Activated CD4-positive, alpha-beta T cell treated with anti-CD3 and anti-CD28 coated beads for 24 hours (primary cell): ENCODE results near the gene FNDC3B.

Source experiments
- DNase-seq, 2 donors: peaks; one replicate each; pipeline ENCODE4 v3.0.0-alpha.2; 2020; ENCODE audit warnings: low read depth in 2 of 2

FNDC3B gene

GRCh38 chr3:172054115-172054764, 14.9 kb downstream of the FNDC3B start:
- DNase-seq: no peak

- DNase-seq: no peak
Measured at GRCh38 chr3:172056416-172056815, 17.0 kb downstream of the FNDC3B start.

DNA sequence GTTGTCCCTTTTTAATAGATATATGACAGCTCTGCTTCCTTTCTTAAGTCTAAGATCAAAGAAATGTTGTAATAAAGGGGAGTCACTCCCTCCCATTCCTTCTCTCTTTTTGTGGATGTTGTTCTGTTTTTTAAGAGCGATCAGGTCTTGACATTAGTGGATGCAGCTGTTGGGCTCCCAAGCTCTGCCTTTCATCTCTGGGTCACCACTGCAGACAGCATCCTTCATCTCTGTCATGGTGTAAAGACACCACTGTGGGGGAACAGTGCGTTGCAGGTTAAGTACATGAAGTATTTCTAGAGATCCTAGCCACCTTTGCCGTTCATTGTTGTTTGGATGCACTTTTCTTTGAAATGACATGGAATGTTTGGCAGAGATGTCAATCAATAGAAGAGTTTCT, 17.7 kb downstream of the FNDC3B start:
- no peak for DNase-seq

- no peak for DNase-seq
Measured at GRCh38 chr3:172057624-172058327, 18.4 kb downstream of the FNDC3B start.

DNA sequence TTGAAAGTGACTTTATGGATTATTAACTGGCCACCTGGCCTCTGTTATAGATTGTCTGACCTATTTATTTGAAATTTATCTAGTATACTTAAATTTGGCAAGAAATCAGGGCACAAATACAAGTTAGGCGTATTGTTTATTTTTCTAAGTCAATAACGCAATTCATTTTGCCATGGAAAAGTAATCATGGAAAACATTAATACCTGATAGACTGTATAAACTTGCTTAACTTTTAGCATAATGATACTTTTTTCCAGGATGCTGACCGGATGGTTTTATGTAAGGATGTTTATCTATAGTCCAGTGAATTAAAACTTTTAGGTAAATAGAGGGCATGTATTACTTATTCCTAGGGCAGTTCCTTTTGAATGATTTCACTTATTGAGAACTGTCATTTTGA, 20.2 kb downstream of the FNDC3B start:
- no peak for DNase-seq

DNA sequence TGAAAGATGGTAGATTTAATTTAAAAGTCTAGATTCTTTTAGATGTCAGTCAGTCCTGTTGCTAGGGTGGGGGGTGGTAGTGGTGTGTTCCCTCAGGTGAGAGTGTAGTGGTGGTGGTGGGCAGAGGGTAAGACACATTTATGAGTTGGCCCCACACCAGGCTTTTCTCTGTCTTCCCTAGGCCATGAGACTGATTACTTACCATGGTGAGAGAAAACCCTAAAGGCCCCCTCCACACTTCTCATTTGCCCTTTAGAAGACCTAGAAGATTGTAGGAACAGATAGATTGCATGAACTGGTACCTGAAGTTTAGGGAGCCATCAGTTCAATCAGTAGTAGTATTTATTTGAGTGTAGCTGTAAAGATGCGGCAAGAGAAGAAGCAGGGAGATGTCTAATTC, 20.9 kb downstream of the FNDC3B start:
- DNase-seq: no peak

DNA sequence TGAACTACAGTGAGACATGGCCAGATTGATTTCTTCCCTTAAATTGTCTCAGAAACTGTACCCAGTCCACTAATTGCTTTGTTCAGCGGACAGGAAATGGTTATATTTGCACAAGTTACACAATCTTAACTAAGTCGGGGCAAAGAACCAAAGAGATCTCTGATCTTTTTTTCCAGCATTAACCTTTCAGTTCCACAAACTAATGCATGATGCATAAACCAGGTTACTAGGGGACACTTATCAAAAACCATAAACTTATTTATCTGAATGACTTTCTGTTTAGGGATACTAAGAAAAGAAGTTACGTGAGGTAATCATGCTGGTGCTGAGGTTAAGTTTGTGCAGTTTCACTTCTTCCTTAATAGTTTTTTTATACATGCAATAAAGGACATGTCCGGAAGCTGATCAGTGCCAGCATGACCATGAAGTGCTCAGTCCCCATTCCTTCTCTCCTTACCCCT, 22.4 kb downstream of the FNDC3B start:
- no peak for DNase-seq

- no peak for DNase-seq
Measured at GRCh38 chr3:172062761-172063160, 23.4 kb downstream of the FNDC3B start.

- no peak for DNase-seq
Measured at GRCh38 chr3:172063456-172064432, 24.4 kb downstream of the FNDC3B start.

DNA sequence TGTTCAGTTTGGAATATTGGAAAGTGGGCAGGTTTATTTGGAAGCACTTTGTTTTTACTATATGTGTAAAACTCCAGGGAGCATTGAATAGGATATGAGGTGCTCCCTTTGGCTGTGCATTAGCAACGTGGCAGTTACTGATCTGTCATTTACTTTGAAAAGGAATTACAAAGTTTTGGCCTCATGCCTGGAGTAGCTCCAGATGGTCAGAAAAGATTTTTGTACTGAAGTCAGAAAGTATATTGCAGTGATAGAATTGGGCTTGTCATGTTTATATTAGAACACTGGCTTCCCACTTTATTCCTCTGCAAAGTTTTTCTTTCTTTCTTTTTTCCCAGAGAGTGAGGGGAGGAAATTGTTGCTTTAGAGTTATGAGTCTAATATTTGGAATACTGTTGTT, 26.1 kb downstream of the FNDC3B start:
- DNase-seq: no peak

DNA sequence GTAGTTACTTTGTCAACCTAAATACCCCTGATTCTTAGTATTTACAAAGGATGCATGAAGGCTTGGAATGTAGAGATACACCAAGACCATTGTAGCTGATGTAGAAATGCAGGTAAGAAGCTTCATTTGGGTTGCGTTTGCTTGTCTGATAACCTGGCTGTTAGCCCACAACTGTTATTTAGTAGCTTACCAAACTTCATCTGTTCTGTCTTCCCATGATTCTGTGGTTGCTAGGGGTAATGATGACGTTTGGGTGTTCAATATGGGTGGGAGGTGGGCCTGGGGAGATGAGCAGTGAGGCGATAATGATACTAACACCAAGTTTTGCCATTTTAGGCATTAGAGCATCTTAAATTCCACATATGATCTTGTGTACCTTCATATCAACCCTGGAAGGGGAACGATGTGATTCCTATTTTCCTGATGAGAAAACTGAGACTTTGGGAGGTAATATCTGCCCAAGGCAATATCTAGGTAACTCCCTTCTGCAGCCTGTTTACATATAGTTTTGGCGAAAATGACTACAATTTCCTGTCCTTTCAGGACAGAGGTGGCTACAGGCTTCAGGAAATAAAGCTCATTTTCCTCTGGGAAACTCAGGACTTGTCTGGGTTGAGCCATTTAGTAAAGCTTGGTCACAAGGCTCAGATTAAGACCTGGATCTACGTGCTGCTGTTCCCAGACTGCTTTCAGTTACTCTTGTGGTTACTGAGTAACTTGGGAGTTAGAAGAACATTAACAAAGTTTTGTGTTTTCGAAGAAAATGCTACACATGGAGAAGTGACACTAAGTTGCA, 26.8 kb downstream of the FNDC3B start:
- DNase-seq: no peak

DNA sequence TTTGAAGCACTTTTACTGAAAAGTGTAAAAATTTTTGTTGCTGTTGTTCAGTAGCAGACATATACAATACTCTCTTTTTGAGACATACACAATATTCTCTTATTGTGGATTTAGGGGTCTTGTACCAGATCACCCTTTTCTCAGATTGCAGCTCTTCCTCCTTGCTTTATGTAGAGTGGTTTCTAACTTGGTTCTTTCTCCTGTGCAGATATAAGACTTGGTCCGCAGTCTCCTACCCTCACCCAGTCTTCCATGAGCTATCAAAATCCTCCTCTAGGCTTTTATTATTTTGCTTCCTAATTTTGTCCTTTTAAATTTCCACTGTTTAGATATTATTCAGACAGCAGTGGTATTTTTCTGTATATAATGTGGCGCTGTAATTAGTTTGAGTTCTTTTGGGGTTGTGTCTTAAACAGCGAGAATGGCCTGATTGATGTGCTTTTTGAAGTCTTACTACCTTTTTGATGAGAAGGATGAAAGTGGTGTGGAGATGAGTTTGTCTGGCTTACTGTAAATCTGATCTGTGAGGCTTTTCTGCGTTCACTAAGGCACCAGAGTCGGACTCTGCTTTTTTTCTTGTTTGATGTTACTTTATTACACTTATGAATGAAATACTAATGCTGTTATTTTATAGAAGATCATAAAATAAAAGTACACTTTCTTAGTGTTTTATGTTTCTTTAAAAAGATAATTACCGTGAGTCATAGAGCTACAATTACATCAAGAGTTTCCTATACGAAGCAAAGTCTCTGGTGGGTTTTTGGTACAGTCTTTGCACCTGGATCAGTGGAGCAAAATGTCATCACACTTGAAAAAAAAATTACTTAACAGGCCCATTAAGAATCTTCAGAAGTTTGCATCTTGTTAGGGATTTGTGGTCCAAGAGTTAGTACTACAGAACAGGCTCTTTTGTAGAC, 27.8 kb downstream of the FNDC3B start:
- no peak for DNase-seq

- DNase-seq: no peak
Measured at GRCh38 chr3:172067837-172068440, 28.6 kb downstream of the FNDC3B start.

DNA sequence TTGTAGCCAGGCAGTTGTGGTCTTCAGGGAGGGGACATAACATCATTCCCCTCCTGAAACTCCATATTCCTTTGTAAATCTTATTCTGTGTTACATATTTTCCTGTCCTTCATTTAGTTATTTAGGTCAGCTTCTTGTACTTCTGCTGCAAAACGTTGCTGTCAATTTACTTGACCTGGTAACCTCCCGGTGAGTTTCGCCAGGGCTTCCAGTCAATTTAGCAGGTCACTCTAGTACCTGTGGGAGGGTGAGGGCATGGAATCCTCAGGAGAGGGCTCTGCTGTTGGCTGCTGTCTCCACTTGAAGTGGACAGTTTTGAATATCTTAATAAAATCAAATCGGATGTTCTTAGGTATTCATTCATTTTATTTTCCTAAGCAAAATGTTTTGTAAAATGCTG, 29.6 kb downstream of the FNDC3B start:
- no peak for DNase-seq

DNA sequence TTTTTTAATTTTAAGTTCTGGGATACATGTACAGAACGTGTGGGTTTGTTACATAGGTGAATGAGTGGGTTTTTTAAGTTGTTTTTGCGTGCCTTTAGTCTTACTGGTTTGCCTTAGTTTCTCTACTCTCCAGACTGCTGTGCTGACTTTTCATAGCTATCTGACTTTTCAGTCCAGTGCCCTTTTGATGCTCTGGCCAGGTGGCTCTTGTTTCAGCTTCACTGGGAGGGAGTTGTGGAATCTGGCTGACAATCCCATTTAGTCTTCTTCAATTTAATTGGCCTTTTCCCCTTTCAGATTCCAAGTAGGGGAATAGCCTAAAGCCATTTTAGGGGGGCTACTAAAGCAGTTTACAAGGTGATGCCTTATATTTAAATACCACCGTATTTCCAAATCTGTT, 30.1 kb downstream of the FNDC3B start:
- no peak for DNase-seq

GRCh38 chr3:172070269-172070668, 30.9 kb downstream of the FNDC3B start:
- DNase-seq: no peak

- DNase-seq: no peak
Measured at GRCh38 chr3:172070802-172071201, 31.4 kb downstream of the FNDC3B start.

DNA sequence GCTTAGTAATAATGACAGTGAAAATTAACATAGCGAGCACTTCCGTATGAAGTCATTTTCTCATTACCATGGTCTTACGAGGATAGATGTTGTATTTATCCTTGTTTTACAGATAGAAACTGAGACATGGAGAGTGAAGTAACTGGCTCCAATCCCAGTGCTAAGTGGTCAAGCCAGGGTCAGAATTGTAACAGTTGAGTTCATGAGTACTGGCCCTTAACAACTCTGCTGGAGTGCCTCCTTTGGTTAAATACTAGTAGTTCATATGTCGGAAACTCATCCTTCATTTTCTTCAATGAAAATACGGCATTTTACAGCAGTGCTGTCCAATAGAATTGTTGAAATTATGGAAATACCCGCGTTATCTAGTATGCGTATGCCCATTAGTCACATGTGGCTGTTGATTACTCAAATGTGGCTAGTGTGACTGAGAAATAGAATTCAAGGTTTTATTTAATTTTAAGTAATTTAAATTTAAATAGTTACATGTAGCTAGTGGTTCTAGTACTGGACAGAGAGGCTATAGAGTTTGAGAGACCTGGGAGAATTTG, 32.5 kb downstream of the FNDC3B start:
- DNase-seq: no peak

DNA sequence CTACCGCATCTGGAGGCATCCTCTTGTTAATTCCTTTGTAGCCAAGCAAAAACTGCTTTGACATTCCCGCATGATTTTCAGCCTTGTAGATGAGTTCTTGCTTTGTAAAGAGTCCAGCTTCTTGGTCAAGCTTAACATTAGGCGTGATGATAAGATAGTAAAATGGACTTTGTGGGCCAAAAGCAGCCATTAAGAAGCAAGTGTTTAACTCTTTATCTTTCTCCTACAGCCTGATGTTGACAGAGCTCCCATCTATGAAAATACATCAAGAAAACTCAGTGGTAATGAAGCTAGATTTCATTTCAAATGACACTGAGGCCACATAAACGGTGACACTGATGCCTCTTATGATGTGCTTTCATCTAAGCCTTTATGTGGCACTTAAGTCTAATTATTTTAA, 33.2 kb downstream of the FNDC3B start:
- DNase-seq: no peak
